ENCODE data around the gene LCOR. TPM values are rescaled to one million over a fixed set of nuclear protein-coding genes. Genes with fewer than 3 reads are reported as not detected.

LCOR gene
- total and polyA plus RNA-seq, 2 of the 13 experiments (the other 11 are each of a cell fraction or from before 2014, with no cell fraction given), result 12.4 to 23.7 TPM

- TF ChIP-seq, protein P1, sequence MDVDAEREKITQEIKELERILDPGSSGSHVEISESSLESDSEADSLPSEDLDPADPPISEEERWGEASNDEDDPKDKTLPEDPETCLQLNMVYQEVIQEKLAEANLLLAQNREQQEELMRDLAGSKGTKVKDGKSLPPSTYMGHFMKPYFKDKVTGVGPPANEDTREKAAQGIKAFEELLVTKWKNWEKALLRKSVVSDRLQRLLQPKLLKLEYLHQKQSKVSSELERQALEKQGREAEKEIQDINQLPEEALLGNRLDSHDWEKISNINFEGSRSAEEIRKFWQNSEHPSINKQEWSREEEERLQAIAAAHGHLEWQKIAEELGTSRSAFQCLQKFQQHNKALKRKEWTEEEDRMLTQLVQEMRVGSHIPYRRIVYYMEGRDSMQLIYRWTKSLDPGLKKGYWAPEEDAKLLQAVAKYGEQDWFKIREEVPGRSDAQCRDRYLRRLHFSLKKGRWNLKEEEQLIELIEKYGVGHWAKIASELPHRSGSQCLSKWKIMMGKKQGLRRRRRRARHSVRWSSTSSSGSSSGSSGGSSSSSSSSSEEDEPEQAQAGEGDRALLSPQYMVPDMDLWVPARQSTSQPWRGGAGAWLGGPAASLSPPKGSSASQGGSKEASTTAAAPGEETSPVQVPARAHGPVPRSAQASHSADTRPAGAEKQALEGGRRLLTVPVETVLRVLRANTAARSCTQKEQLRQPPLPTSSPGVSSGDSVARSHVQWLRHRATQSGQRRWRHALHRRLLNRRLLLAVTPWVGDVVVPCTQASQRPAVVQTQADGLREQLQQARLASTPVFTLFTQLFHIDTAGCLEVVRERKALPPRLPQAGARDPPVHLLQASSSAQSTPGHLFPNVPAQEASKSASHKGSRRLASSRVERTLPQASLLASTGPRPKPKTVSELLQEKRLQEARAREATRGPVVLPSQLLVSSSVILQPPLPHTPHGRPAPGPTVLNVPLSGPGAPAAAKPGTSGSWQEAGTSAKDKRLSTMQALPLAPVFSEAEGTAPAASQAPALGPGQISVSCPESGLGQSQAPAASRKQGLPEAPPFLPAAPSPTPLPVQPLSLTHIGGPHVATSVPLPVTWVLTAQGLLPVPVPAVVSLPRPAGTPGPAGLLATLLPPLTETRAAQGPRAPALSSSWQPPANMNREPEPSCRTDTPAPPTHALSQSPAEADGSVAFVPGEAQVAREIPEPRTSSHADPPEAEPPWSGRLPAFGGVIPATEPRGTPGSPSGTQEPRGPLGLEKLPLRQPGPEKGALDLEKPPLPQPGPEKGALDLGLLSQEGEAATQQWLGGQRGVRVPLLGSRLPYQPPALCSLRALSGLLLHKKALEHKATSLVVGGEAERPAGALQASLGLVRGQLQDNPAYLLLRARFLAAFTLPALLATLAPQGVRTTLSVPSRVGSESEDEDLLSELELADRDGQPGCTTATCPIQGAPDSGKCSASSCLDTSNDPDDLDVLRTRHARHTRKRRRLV (CRISPR knock-in tag; IDR thresholded peaks at IDR 0.05), result no peak
- TF ChIP-seq ZSCAN30 (CRISPR knock-in tag; IDR thresholded peaks at IDR 0.05) (0 out of 2 replicates have a peak, but pooled peaks have one; percentile 49), ELF4 (CRISPR knock-in tag; IDR thresholded peaks at IDR 0.05; ENCODE audit: borderline replicate concordance) (no peak; the same call in 1 of the 2 replicates), EHMT2 (IDR thresholded peaks at IDR 0.05; ENCODE audit: borderline replicate concordance, low read depth, low read length) (peak; percentile 71; the same call in 1 of the 2 replicates), HMG20B (CRISPR knock-in tag; conservative IDR thresholded peaks at IDR 0.05) (peak; percentile 81), ZNF546 (CRISPR knock-in tag; conservative IDR thresholded peaks at IDR 0.05) (no peak), NFE2 (CRISPR knock-in tag; IDR thresholded peaks at IDR 0.05) (no peak), PAWR (CRISPR knock-in tag; IDR thresholded peaks at IDR 0.05; ENCODE audit: borderline replicate concordance) (no peak), PREB (CRISPR knock-in tag; IDR thresholded peaks at IDR 0.05) (no peak), ZNF800 (CRISPR knock-in tag; IDR thresholded peaks at IDR 0.05) (no peak), ZIK1 (CRISPR knock-in tag; IDR thresholded peaks at IDR 0.05; ENCODE audit: borderline replicate concordance, low read depth) (no peak), DNMT1 (CRISPR knock-in tag; IDR thresholded peaks at IDR 0.05) (no peak), SPEN (CRISPR knock-in tag; IDR thresholded peaks at IDR 0.05; ENCODE audit: low read depth) (peak; percentile 65; the same call in 1 of the 2 replicates), RORA (CRISPR knock-in tag; IDR thresholded peaks at IDR 0.05) (no peak), ZFP37 (CRISPR knock-in tag; IDR thresholded peaks at IDR 0.05; ENCODE audit: borderline replicate concordance) (peak; percentile 75; the same call in 1 of the 2 replicates), SRF (IDR thresholded peaks at IDR 0.05; ENCODE audit: low read depth, low read length) (no peak), EED (CRISPR knock-in tag; IDR thresholded peaks at IDR 0.05) (no peak), AGO2 (optimal IDR thresholded peaks at IDR 0.05; ENCODE audit: low read depth, low read length) (no peak), HHEX (CRISPR knock-in tag; IDR thresholded peaks at IDR 0.05) (peak; percentile 83), SMAD3 (CRISPR knock-in tag; IDR thresholded peaks at IDR 0.05) (peak; percentile 94)
- TF ChIP-seq, protein P2, sequence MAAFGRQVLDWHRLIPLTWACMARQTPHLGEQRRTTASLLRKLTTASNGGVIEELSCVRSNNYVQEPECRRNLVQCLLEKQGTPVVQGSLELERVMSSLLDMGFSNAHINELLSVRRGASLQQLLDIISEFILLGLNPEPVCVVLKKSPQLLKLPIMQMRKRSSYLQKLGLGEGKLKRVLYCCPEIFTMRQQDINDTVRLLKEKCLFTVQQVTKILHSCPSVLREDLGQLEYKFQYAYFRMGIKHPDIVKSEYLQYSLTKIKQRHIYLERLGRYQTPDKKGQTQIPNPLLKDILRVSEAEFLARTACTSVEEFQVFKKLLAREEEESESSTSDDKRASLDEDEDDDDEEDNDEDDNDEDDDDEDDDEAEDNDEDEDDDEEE (CRISPR knock-in tag; IDR thresholded peaks at IDR 0.05), result no peak
These were observed 11.0 kb downstream of the LCOR start (continued) for GRCh38 chr10:96842896-96843723.
